ENCODE measurements around the gene ZGRF1. TPM values are rescaled to one million over a fixed set of nuclear protein-coding genes. Genes with fewer than 3 reads are reported as not detected.

ZGRF1 gene, protein sequence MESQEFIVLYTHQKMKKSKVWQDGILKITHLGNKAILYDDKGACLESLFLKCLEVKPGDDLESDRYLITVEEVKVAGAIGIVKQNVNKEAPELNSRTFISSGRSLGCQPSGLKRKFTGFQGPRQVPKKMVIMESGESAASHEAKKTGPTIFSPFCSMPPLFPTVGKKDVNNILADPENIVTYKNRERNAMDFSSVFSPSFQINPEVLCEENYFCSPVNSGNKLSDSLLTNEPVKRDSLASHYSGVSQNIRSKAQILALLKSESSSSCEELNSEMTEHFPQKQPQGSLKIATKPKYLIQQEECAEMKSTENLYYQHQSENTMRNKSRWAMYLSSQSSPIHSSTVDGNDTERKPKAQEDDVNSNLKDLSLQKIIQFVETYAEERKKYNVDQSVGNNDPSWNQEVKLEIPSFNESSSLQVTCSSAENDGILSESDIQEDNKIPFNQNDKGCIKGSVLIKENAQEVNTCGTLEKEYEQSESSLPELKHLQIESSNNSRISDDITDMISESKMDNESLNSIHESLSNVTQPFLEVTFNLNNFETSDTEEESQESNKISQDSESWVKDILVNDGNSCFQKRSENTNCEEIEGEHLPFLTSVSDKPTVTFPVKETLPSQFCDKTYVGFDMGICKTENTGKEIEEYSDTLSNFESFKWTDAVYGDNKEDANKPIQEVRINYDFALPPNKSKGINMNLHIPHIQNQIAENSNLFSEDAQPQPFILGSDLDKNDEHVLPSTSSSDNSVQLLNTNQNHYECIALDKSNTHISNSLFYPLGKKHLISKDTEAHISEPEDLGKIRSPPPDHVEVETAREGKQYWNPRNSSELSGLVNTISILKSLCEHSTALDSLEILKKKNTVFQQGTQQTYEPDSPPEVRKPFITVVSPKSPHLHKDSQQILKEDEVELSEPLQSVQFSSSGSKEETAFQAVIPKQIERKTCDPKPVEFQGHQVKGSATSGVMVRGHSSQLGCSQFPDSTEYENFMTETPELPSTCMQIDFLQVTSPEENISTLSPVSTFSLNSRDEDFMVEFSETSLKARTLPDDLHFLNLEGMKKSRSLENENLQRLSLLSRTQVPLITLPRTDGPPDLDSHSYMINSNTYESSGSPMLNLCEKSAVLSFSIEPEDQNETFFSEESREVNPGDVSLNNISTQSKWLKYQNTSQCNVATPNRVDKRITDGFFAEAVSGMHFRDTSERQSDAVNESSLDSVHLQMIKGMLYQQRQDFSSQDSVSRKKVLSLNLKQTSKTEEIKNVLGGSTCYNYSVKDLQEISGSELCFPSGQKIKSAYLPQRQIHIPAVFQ (N-terminal part only)
- total RNA-seq = 9.3 and 10.1 TPM in 2 replicates

DNA sequence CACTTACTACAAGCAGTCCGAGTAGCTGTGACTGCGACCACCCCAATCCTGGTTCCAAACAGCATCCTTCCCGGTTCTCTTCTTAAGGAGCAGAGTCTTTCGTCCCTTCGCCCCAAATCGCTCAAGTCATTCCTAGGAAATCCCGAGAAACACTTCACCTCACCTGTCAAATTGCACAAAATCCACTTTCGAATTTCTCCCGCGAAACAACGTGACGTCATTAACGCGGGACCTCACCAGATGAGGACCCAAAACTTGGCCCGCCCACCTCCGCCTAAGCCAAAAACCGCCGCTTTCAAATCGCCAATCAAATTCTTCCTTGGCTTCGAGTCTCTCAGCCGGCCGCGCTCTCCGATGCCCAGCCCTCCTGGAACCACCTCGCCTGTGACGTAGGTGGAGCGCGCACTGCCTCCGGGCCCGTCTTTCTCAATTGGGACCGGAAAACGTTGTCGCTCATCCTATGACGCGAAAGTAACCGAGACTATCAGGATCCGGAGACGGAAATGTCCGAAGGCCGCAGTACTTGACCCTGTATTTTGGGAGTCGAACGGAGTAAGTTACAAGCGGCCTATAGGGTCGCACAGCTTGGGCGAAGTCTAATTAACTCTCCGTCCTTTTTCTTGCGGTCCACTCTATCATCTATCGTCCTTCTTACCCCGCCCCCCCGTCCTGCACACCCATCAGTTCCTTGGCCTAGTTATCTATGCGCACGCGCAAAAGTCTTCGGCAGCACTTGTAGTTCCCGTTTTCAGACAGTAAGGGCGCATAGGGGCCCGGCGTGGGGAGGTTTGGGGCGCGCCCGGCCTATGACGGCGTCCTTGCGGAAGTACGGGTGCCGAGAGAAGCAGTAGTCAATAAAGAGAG lies at the start of gene ZGRF1, which contains the start of gene LARP7:
Gene ZGRF1 (minus strand): TSS at position 222 of the 864 bp plus-strand sequence. CDS start 3,733 bp downstream, outside the sequence.
Gene LARP7 (plus strand): TSS at position 456 of the 864 bp plus-strand sequence. CDS start 7,527 bp downstream, outside the sequence.

DNA sequence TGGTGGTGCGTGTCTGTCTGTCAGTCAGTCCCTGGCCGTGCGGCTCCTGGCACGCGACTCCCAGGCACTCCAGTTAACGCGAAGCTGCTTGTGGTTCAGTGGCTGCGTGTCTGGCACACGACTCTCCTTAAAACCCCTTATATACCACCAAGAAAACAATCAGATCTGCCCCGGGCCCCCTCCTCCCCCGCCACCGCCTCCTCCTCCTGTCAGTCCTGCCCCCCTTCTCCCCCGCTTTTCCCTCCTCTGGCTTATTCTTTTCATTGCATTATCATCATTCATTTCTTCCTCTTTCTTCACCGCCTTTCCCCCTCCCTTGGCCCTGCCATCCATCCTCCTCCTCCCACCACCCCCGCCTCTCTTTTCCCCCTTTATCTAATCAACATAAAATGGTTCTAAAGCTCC lies 120.6 kb downstream of the ZGRF1 start, which contains the start of gene NEUROG2:
Gene NEUROG2 (minus strand): TSS at position 115 of the 405 bp plus-strand sequence. CDS start 705 bp downstream, outside the sequence.

Small RNAs within 50 kb of the gene (small RNA-seq; reads per million reads assigned to genes)
- 1.0 reads per million, percentile 44 among the genes with 10 or more reads in this experiment for gene MIR302A
- gene MIR302C = not detected
- not detected for gene MIR302D
- gene MIR367 = not detected

Other genes starting within 250 kb of the ZGRF1 start
- under 0.01 TPM in 1 of 2 replicates, not detected in the other for gene NEUROG2, start 120.7 kb downstream of the ZGRF1 start, total RNA-seq
- gene LARP7, start 234 bp upstream of the ZGRF1 start, total RNA-seq = 34.4 and 47.0 TPM in 2 replicates